Liver (tissue), 9 donors: ENCODE data around the gene MVB12A. TPM values are rescaled to one million over a fixed set of nuclear protein-coding genes. Genes with fewer than 3 reads are reported as not detected.

ENCODE experiments used
- DNase-seq: peaks from one replicate; pipeline ENCODE4 v3.0.0-alpha.2; 2017; ENCODE audit warnings: low spot score
- H3K27ac ChIP-seq, 2 donors: one replicate each; pipeline ENCODE4 v1.7.0; 2013; ENCODE audit warnings: inconsistent platforms in 2 of 2, low read length in 2 of 2, control low read depth in 1 of 2, low read depth in 1 of 2, mild to moderate bottlenecking in 1 of 2
- H3K27me3 ChIP-seq, 4 donors: one replicate each; pipeline versions ENCODE4 v1.6.1 to v1.7.0; 2013; ENCODE audit warnings: low read length in 3 of 4, inconsistent platforms in 1 of 4, mild to moderate bottlenecking in 1 of 4, moderate library complexity in 1 of 4; ENCODE audit not compliant: control insufficient read depth in 4 of 4, insufficient read depth in 4 of 4
- H3K36me3 ChIP-seq, 4 donors: one replicate each; pipeline versions ENCODE4 v1.6.1 to v1.7.0; 2013; ENCODE audit warnings: low read length in 3 of 4, mild to moderate bottlenecking in 3 of 4, low read depth in 1 of 4, moderate library complexity in 1 of 4; ENCODE audit not compliant: control insufficient read depth in 4 of 4, insufficient read depth in 3 of 4
- H3K4me1 ChIP-seq, 4 donors: one replicate each; pipeline versions ENCODE4 v1.6.1 to v1.7.0; 2013; ENCODE audit warnings: low read length in 3 of 4, mild to moderate bottlenecking in 3 of 4, moderate library complexity in 1 of 4; ENCODE audit not compliant: control insufficient read depth in 4 of 4, insufficient read depth in 4 of 4
- H3K4me3 ChIP-seq, 3 donors: one replicate each; pipeline versions ENCODE4 v1.6.1 to v1.7.0; 2013; ENCODE audit warnings: low read length in 3 of 3, control low read depth in 1 of 3, low read depth in 1 of 3, mild to moderate bottlenecking in 1 of 3
- H3K9ac ChIP-seq, 2 donors: one replicate each; pipeline ENCODE4 v1.7.0; 2013; ENCODE audit warnings: low read length in 2 of 2, mild to moderate bottlenecking in 2 of 2, moderate library complexity in 2 of 2, control low read depth in 1 of 2, low read depth in 1 of 2
- H3K9me3 ChIP-seq, 4 donors: one replicate each; pipeline versions ENCODE4 v1.6.1 to v1.7.0; 2013; ENCODE audit warnings: low read length in 3 of 4; ENCODE audit not compliant: control insufficient read depth in 4 of 4
- CTCF ChIP-seq: fragments of 150-350 bp; IDR thresholded peaks from 2 replicates; pipeline ENCODE4 v1.5.1; 2017; ENCODE audit warnings: improper control_type of control experiment, low read depth, low read length; ENCODE audit not compliant: missing input control
- EGR1 ChIP-seq, 2 donors: IDR thresholded peaks; 2 replicates each; pipeline ENCODE4 v1.6.1; 2016 to 2018; ENCODE audit warnings: antibody characterized with exemption in 2 of 2, low read depth in 2 of 2
- FOXA2 ChIP-seq: IDR thresholded peaks from 2 replicates; pipeline ENCODE4 v1.6.1; 2016; ENCODE audit warnings: antibody characterized with exemption
- GABPA ChIP-seq, 2 donors: IDR thresholded peaks in 1 of 2; conservative IDR thresholded peaks in 1 of 2; 2 replicates each; pipeline ENCODE4 v1.6.1; 2016; ENCODE audit warnings: antibody characterized with exemption in 2 of 2, mild to moderate bottlenecking in 1 of 2, moderate library complexity in 1 of 2
- HNF4A ChIP-seq, 2 donors: conservative IDR thresholded peaks; 2 replicates each; pipeline ENCODE4 v1.6.1; 2016; ENCODE audit warnings: antibody characterized with exemption in 2 of 2, mild to moderate bottlenecking in 2 of 2
- JUND ChIP-seq, 2 donors: IDR thresholded peaks; 2 replicates each; pipeline ENCODE4 v1.6.1; 2016; ENCODE audit warnings: antibody characterized with exemption in 2 of 2
- TAF1 ChIP-seq: conservative IDR thresholded peaks from 2 replicates; pipeline ENCODE4 v1.6.1; 2016; ENCODE audit warnings: antibody characterized with exemption, mild to moderate bottlenecking
- YY1 ChIP-seq: IDR thresholded peaks from 2 replicates; pipeline ENCODE4 v1.6.1; 2016; ENCODE audit warnings: antibody characterized with exemption, mild to moderate bottlenecking
- ZBTB33 ChIP-seq: IDR thresholded peaks from 2 replicates; pipeline ENCODE4 v1.6.1; 2016; ENCODE audit warnings: antibody characterized with exemption
- WGBS: extraction: QIAGEN DNeasy Blood & Tissue Kit; methylation state at CpG from one replicate; pipeline ENCODE4 v1.1.7; 2013; 5-methylcytosine and 5-hydroxymethylcytosine counted together
- polyA plus RNA-seq, 2 donors: library from polyadenylated mRNA; stranded (reverse) in 1 of 2; unstranded in 1 of 2; fragments of 200-250 nt in 1 of 2; fragments of >200 nt in 1 of 2; fragmentation: Nextera tagmentation in 1 of 2; extraction: Ambion mirVana in 1 of 2; gene quantifications; one replicate each; pipeline versions ENCODE4 v1.2.1 to v1.2.3, GENCODE V29; 2013 to 2015
- total RNA-seq, 2 donors: library from RNA; depleted of rRNA; stranded (reverse); fragments of >200 nt; gene quantifications; one replicate each; pipeline ENCODE4 v1.2.3, GENCODE V29; 2014
- TF ChIP-seq, protein P1 (sequence below): IDR thresholded peaks from 2 replicates; pipeline ENCODE4 v1.6.1; 2016; ENCODE audit warnings: antibody characterized with exemption, mild to moderate bottlenecking
- TF ChIP-seq, protein P2 (sequence below): IDR thresholded peaks from 2 replicates; pipeline ENCODE4 v1.6.1; 2016; ENCODE audit warnings: antibody characterized with exemption
- TF ChIP-seq, protein P3 (sequence below): IDR thresholded peaks from 2 replicates; pipeline ENCODE4 v1.6.1; 2016; ENCODE audit warnings: antibody characterized with exemption
- donor health status: healthy.
- donor health status: healthy.
- donor health status: healthy.
- donor health status: healthy.
- donor health status: healthy.

MVB12A gene
- total and polyA plus RNA-seq, 4 donors, result 9.8 to 22.8 (median 15.8) TPM

DNA sequence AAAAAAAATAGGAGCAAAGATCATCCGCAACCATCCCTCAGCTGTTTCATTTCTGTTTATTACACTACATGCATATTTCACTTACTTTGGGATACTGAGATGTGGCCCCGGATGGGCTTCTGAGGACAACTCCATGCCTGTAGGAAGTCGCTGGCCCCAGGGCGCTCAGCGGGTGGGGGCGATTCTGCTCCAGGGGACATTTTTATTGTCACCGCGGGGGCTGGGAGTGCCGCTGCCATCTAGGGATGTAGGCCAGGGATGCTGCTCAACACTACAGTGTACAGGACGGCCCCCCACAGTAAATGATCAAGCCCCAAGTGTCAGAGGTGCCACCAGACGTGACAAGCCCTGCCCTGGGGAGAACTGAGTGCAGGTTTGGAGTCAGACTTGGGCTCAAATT lies 8.0 kb upstream of the MVB12A start:
- Histone ChIP-seq H3K27me3 (no peaks in the 10 kb centered on the region), H3K4me3 (no peak overlapping the region), H3K4me1 (peaks cover 0 to 4% (median 3%) of the 10 kb centered on the region in 4 donors), H3K9ac (no peak overlapping the region), H3K36me3 (peaks cover 2 to 12% (median 6%) of the 10 kb centered on the region in 4 donors), H3K9me3 (no peaks in the 10 kb centered on the region), H3K27ac (peak overlapping the region in 1 of 2 donors; percentile 20)
- no peak for DNase-seq
- WGBS, result 78% methylated on average over 11 of the region's 11 CpGs
- TF ChIP-seq EGR1 (IDR thresholded peaks at IDR 0.05; ENCODE audit: low read depth in 2 of 2) (no peak), JUND (IDR thresholded peaks at IDR 0.05) (no peak), CTCF (no peak), TAF1 (no peak), HNF4A (conservative IDR thresholded peaks at IDR 0.05) (no peak), YY1 (no peak), GABPA (IDR thresholded peaks at IDR 0.05 in 1 of 2, conservative IDR thresholded peaks at IDR 0.05 in 1 of 2) (no peak), ZBTB33 (no peak), FOXA2 (no peak)
- TF ChIP-seq, protein P1, sequence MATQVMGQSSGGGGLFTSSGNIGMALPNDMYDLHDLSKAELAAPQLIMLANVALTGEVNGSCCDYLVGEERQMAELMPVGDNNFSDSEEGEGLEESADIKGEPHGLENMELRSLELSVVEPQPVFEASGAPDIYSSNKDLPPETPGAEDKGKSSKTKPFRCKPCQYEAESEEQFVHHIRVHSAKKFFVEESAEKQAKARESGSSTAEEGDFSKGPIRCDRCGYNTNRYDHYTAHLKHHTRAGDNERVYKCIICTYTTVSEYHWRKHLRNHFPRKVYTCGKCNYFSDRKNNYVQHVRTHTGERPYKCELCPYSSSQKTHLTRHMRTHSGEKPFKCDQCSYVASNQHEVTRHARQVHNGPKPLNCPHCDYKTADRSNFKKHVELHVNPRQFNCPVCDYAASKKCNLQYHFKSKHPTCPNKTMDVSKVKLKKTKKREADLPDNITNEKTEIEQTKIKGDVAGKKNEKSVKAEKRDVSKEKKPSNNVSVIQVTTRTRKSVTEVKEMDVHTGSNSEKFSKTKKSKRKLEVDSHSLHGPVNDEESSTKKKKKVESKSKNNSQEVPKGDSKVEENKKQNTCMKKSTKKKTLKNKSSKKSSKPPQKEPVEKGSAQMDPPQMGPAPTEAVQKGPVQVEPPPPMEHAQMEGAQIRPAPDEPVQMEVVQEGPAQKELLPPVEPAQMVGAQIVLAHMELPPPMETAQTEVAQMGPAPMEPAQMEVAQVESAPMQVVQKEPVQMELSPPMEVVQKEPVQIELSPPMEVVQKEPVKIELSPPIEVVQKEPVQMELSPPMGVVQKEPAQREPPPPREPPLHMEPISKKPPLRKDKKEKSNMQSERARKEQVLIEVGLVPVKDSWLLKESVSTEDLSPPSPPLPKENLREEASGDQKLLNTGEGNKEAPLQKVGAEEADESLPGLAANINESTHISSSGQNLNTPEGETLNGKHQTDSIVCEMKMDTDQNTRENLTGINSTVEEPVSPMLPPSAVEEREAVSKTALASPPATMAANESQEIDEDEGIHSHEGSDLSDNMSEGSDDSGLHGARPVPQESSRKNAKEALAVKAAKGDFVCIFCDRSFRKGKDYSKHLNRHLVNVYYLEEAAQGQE, result no peak
- TF ChIP-seq, protein P2, sequence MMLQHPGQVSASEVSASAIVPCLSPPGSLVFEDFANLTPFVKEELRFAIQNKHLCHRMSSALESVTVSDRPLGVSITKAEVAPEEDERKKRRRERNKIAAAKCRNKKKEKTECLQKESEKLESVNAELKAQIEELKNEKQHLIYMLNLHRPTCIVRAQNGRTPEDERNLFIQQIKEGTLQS, result no peak
- TF ChIP-seq, protein P3, sequence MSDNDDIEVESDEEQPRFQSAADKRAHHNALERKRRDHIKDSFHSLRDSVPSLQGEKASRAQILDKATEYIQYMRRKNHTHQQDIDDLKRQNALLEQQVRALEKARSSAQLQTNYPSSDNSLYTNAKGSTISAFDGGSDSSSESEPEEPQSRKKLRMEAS, result no peak

DNA sequence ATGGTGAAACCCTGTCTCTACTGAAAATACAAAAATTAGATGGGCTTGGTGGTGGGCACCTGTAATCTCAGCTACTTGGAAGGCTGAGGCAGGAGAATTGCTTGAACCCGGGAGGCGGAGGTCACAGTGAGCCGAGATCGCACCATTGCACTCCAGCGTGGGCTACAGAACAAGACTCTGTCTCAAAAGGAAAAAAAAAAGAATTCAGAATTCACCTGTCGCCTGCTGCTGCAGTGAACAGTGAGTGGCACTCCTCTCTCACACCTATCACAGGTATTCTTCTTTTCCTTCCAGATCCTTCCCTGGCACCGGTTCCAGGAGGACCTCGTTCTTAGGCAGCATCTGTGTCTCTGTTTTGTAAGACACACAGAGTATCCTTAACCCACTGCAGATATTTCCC lies 5.8 kb upstream of the MVB12A start:
- Histone ChIP-seq H3K27ac (no peak overlapping the region), H3K36me3 (peaks cover 2 to 12% (median 6%) of the 10 kb centered on the region in 4 donors), H3K4me1 (peaks cover 0 to 3% (median 3%) of the 10 kb centered on the region in 4 donors), H3K27me3 (no peaks in the 10 kb centered on the region), H3K4me3 (no peak overlapping the region), H3K9ac (no peak overlapping the region), H3K9me3 (no peaks in the 10 kb centered on the region)
- 82% methylated on average over 8 of the region's 8 CpGs for WGBS
- no peak for DNase-seq
- TF ChIP-seq, protein P2, result no peak
- TF ChIP-seq ZBTB33, result no peak
